Stimulated activated CD4-positive, alpha-beta T cell treated with anti-CD3 and anti-CD28 coated beads, Interleukin-15, amount 100 ng/mL, for 24 hours (primary cell): ENCODE results near the gene GPC1.

Experiments
- DNase-seq: peaks from one replicate; pipeline ENCODE4 v3.0.0-alpha.2; 2020

GPC1 gene

GRCh38 chr2:240444464-240444863 is 9.0 kb downstream of the GPC1 start:
- no peak for DNase-seq

- DNase-seq: no peak
These were observed 10.6 kb downstream of the GPC1 start for GRCh38 chr2:240445961-240446663.

- DNase-seq: no peak
These were observed 11.3 kb downstream of the GPC1 start for GRCh38 chr2:240446664-240447175.

GRCh38 chr2:240447331-240447730 is 11.9 kb downstream of the GPC1 start:
- DNase-seq: no peak

- DNase-seq: no peak
These were observed 12.5 kb downstream of the GPC1 start for GRCh38 chr2:240447934-240448333.

GRCh38 chr2:240448387-240449274 is 13.2 kb downstream of the GPC1 start:
- no peak for DNase-seq

- no peak for DNase-seq
These were observed 14.5 kb downstream of the GPC1 start for GRCh38 chr2:240449764-240450531.

- DNase-seq: no peak
These were observed 15.2 kb downstream of the GPC1 start for GRCh38 chr2:240450532-240451107.

- DNase-seq: no peak
These were observed 15.7 kb downstream of the GPC1 start for GRCh38 chr2:240451108-240451611.

- DNase-seq: no peak
These were observed 16.5 kb downstream of the GPC1 start for GRCh38 chr2:240451791-240452461.

- DNase-seq: peak; percentile 39
These were observed 17.2 kb downstream of the GPC1 start for GRCh38 chr2:240452462-240453256.

GRCh38 chr2:240453461-240454105 is 18.1 kb downstream of the GPC1 start:
- DNase-seq: no peak

- no peak for DNase-seq
These were observed 18.8 kb downstream of the GPC1 start for GRCh38 chr2:240454106-240454901.

GRCh38 chr2:240455272-240455646 is 19.8 kb downstream of the GPC1 start:
- DNase-seq: no peak

GRCh38 chr2:240455647-240456446 is 20.4 kb downstream of the GPC1 start:
- DNase-seq: no peak

GRCh38 chr2:240456447-240457222 is 21.2 kb downstream of the GPC1 start:
- DNase-seq: no peak

- no peak for DNase-seq
These were observed 22.0 kb downstream of the GPC1 start for GRCh38 chr2:240457223-240458043.
